ENCODE data around the gene CPNE1.

CPNE1 gene

GRCh38 chr20:35607003-35607735, 57.5 kb downstream of the CPNE1 start:
- TF ChIP-seq CTCF (IDR thresholded peaks at IDR 0.05) = no peak

GRCh38 chr20:35606127-35606526, 58.6 kb downstream of the CPNE1 start:
- TF ChIP-seq CTCF (IDR thresholded peaks at IDR 0.05) = no peak

- peak; percentile 30 for TF ChIP-seq CTCF (IDR thresholded peaks at IDR 0.05)
Observed at GRCh38 chr20:35604449-35604747, 60.3 kb downstream of the CPNE1 start.

- no peak for TF ChIP-seq CTCF (IDR thresholded peaks at IDR 0.05)
Observed at GRCh38 chr20:35603695-35604448, 60.8 kb downstream of the CPNE1 start.

- TF ChIP-seq CTCF (IDR thresholded peaks at IDR 0.05) = no peak
Observed at GRCh38 chr20:35602851-35603495, 61.7 kb downstream of the CPNE1 start.

- no peak for TF ChIP-seq CTCF (IDR thresholded peaks at IDR 0.05)
Observed at GRCh38 chr20:35601990-35602389, 62.7 kb downstream of the CPNE1 start.

- TF ChIP-seq CTCF (IDR thresholded peaks at IDR 0.05) = peak; percentile 31; the same call in 1 of the 2 replicates
Observed at GRCh38 chr20:35600993-35601973, 63.4 kb downstream of the CPNE1 start.

All from LNCAP (cell line).